K562 (cell line): ENCODE data around the gene TRAF7. TPM values are rescaled to one million over a fixed set of nuclear protein-coding genes. Genes with fewer than 3 reads are reported as not detected.

ENCODE experiments used
- CBFB ChIP-seq: sonication (generic); formaldehyde crosslinking; IDR thresholded peaks from 2 replicates; pipeline ENCODE4 v1.4.0; 2020; ENCODE audit warnings: mild to moderate bottlenecking, missing genetic modification reagents
- CCAR2 ChIP-seq: fragments of 200-400 bp; formaldehyde crosslinking; IDR thresholded peaks from 2 replicates; pipeline ENCODE4 v1.6.1; 2017; ENCODE audit warnings: mild to moderate bottlenecking, low read depth, low read length
- CTBP1 ChIP-seq: fragments of 450-650 bp; IDR thresholded peaks from 2 replicates; pipeline ENCODE4 v1.6.1; 2016; ENCODE audit warnings: borderline replicate concordance
- CXXC5 ChIP-seq: fragments of 250-450 bp; sonication (Bioruptor Pico); IDR thresholded peaks from 2 replicates; pipeline ENCODE4 v1.8.0; 2022; ENCODE audit warnings: inconsistent platforms, mild to moderate bottlenecking, moderate library complexity
- E2F8 ChIP-seq: fragments of 450-650 bp; IDR thresholded peaks from 2 replicates; pipeline ENCODE4 v1.7.1; 2018; ENCODE audit warnings: mild to moderate bottlenecking, low read depth; ENCODE audit not compliant: partially characterized antibody
- GTF3C2 ChIP-seq: IDR thresholded peaks from 3 replicates; pipeline ENCODE4 v1.6.1; 2011; ENCODE audit warnings: borderline replicate concordance, mild to moderate bottlenecking, moderate library complexity; ENCODE audit not compliant: insufficient read length; ENCODE audit errors: extremely low read depth
- KDM2B ChIP-seq: fragments of 250-450 bp; sonication (Bioruptor Pico); IDR thresholded peaks from 2 replicates; pipeline ENCODE4 v1.8.0; 2021; ENCODE audit warnings: mild to moderate bottlenecking, moderate library complexity
- LEF1 ChIP-seq: fragments of 450-650 bp; IDR thresholded peaks from 2 replicates; pipeline ENCODE4 v1.6.1; 2016; ENCODE audit warnings: mild to moderate bottlenecking
- MED1 ChIP-seq: sonication (generic); formaldehyde crosslinking; IDR thresholded peaks from 2 replicates; pipeline ENCODE4 v1.8.1; 2023; ENCODE audit warnings: missing genetic modification reagents, borderline replicate concordance
- MTF1 ChIP-seq: fragments of 250-450 bp; sonication (Bioruptor Pico); IDR thresholded peaks from 2 replicates; pipeline ENCODE4 v1.9.0; 2021; ENCODE audit warnings: moderate library complexity, mild to moderate bottlenecking, inconsistent platforms, borderline replicate concordance
- NCOA1 ChIP-seq: fragments of 450-650 bp; IDR thresholded peaks from 2 replicates; pipeline ENCODE4 v1.6.1; 2016; ENCODE audit warnings: low read depth
- NR4A1 ChIP-seq, 2 experiments: fragments of 250-450 bp in 1 of 2; fragments of 450-650 bp in 1 of 2; sonication (Bioruptor Pico) in 1 of 2; IDR thresholded peaks; 2 replicates each; pipeline versions ENCODE4 v1.4.0 to v1.6.1; 2016 to 2020; ENCODE audit warnings: mild to moderate bottlenecking in 2 of 2, missing compliant biosample characterization in 1 of 2, missing genetic modification characterization in 1 of 2, moderate library complexity in 1 of 2
- RHOXF2B ChIP-seq: fragments of 250-450 bp; sonication (Bioruptor Pico); conservative IDR thresholded peaks from 2 replicates; pipeline ENCODE4 v1.5.1; 2021
- SNRNP70 ChIP-seq: fragments of 200-400 bp; formaldehyde crosslinking; optimal IDR thresholded peaks from 2 replicates; pipeline ENCODE3; 2017; ENCODE audit warnings: low read depth, low read length
- TAF9B ChIP-seq: fragments of 450-650 bp; IDR thresholded peaks from 2 replicates; pipeline ENCODE4 v1.6.1; 2018; ENCODE audit warnings: mild to moderate bottlenecking; ENCODE audit not compliant: partially characterized antibody
- TBL1XR1 ChIP-seq, 2 experiments: IDR thresholded peaks; 2 replicates each; pipeline ENCODE4 v1.6.1; 2012; ENCODE audit warnings: improper control_type of control experiment in 2 of 2, low read length in 2 of 2, mild to moderate bottlenecking in 1 of 2
- TEAD2 ChIP-seq: fragments of 450-650 bp; IDR thresholded peaks from 2 replicates; pipeline ENCODE4 v1.6.1; 2016; ENCODE audit warnings: missing genetic modification characterization, control low read depth, missing compliant biosample characterization
- ZNF224 ChIP-seq: sonication (generic); formaldehyde crosslinking; IDR thresholded peaks from 2 replicates; pipeline ENCODE4 v1.8.0; 2022; ENCODE audit warnings: mild to moderate bottlenecking, missing genetic modification reagents
- ZSCAN29 ChIP-seq: fragments of 450-650 bp; IDR thresholded peaks from 2 replicates; pipeline ENCODE4 v1.6.1; 2017
- polyA plus RNA-seq, 8 experiments: library from polyadenylated mRNA; depleted of rRNA in 4 of 8; stranded (reverse) in 5 of 8; unstranded in 3 of 8; fragments of >200 nt; fragmentation: Nextera tagmentation in 2 of 8; fragmentation: Illumina TruSeq in 1 of 8; extraction: Ambion mirVana in 2 of 8; extraction: Trizol in 1 of 8; gene quantifications; 2 replicates each; pipeline versions ENCODE4 v1.2.1 to v1.2.3, GENCODE V29; 2011 to 2014; ENCODE audit warnings: inconsistent platforms in 1 of 8, missing spikeins in 1 of 8
- total RNA-seq, 7 experiments: library from RNA; depleted of rRNA in 6 of 7; stranded (reverse); fragments of >200 nt in 6 of 7; fragmentation: Illumina TruSeq in 2 of 7; extraction: Trizol in 2 of 7; gene quantifications; 2 replicates each; pipeline versions ENCODE4 v1.2.1 to v1.2.3, GENCODE V29; 2011 to 2021; ENCODE audit warnings: low replicate concordance in 1 of 7
- TF ChIP-seq, protein P1 (sequence below): sonication (generic); formaldehyde crosslinking; IDR thresholded peaks from 2 replicates; pipeline ENCODE4 v1.8.1; 2023; ENCODE audit warnings: mild to moderate bottlenecking, missing genetic modification reagents

The TRAF7 gene
- total and polyA plus RNA-seq, 9 of the 15 experiments (the other 6 are each of a cell fraction or from before 2014, with no cell fraction given), result 1.1 to 113 (median 41.6) TPM

DNA sequence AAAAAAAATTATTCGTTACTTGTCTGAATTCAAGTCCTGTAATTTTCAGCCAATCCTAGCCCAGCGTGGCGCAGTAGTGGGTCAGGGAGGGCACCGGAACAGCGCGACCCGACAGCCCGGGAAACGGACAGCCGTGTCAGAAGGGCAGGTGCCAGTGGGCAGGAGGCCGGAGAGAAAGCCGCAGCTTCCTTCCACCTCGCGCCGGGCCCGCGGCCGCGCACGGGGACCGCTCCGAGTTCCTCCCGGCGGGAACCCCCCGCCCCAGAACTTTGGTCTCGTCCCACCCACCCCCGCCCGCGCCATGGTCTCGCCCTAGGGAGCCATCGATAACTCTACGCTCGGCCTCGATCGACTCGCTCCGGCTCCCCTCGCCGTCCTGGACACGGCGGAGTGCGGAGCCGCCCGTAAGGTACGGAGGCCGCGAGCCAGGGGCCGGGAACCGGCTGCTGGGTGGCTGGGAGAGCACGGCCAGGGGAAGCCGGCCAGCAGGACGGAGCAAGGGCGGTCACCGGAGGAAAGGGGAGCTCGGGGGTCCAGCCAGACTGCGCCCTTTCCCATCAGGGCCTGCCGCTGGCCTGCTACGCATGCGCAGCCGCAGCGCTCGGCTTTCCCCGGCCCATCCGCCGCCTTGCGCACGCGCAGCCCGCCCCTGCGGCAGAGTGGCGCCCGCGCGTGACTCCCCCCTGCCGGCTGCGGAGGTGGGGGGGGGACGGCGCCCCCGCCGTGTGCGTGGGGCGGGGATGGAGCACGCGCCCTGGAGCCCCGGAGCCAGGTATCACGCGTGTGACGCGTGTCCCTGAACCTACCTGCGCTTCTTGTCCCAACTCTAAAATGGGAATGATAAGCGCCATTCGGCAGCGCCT is 49.8 kb downstream of the TRAF7 start, which contains the start of gene MLST8 (continued):
- no peak; the same call in 1 of the 2 replicates for TF ChIP-seq KDM2B (CRISPR knock-in tag)
- no peak for TF ChIP-seq CCAR2
- no peak for TF ChIP-seq MTF1
- TF ChIP-seq CBFB (CRISPR knock-in tag), result no peak
- TF ChIP-seq NCOA1, result no peak
- TF ChIP-seq ZSCAN29, result no peak
- no peak for TF ChIP-seq RHOXF2B (CRISPR knock-in tag)
- no peak for TF ChIP-seq MED1 (CRISPR knock-in tag)
- no peak; a peak in 1 of 4 replicates for TF ChIP-seq TBL1XR1 (IDR thresholded peaks at IDR 0.05; ENCODE audit: low read length in 2 of 2)
- TF ChIP-seq SNRNP70, result no peak
- no peak for TF ChIP-seq LEF1
- TF ChIP-seq CXXC5 (CRISPR knock-in tag), result peak; percentile 93
- peak; percentile 88 for TF ChIP-seq CTBP1
- TF ChIP-seq TAF9B, result no peak
- no peak for TF ChIP-seq TEAD2 (tag)
- TF ChIP-seq E2F8, result no peak
- TF ChIP-seq GTF3C2, result no peak
- TF ChIP-seq NR4A1 (CRISPR knock-in tag; IDR thresholded peaks at IDR 0.05), result no peak
- TF ChIP-seq NR4A1 (tag; IDR thresholded peaks at IDR 0.05), result no peak
- TF ChIP-seq, protein P1, sequence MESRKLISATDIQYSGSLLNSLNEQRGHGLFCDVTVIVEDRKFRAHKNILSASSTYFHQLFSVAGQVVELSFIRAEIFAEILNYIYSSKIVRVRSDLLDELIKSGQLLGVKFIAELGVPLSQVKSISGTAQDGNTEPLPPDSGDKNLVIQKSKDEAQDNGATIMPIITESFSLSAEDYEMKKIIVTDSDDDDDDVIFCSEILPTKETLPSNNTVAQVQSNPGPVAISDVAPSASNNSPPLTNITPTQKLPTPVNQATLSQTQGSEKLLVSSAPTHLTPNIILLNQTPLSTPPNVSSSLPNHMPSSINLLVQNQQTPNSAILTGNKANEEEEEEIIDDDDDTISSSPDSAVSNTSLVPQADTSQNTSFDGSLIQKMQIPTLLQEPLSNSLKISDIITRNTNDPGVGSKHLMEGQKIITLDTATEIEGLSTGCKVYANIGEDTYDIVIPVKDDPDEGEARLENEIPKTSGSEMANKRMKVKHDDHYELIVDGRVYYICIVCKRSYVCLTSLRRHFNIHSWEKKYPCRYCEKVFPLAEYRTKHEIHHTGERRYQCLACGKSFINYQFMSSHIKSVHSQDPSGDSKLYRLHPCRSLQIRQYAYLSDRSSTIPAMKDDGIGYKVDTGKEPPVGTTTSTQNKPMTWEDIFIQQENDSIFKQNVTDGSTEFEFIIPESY, result peak; percentile 20; the same call in 1 of the 2 replicates
- TF ChIP-seq ZNF224 (CRISPR knock-in tag), result no peak
